ENCODE results near the gene NANOS3. TPM values are rescaled to one million over a fixed set of nuclear protein-coding genes. Genes with fewer than 3 reads are reported as not detected.

NANOS3 gene
- total RNA-seq, 4 donors from 2014 or later, result not detected

DNA sequence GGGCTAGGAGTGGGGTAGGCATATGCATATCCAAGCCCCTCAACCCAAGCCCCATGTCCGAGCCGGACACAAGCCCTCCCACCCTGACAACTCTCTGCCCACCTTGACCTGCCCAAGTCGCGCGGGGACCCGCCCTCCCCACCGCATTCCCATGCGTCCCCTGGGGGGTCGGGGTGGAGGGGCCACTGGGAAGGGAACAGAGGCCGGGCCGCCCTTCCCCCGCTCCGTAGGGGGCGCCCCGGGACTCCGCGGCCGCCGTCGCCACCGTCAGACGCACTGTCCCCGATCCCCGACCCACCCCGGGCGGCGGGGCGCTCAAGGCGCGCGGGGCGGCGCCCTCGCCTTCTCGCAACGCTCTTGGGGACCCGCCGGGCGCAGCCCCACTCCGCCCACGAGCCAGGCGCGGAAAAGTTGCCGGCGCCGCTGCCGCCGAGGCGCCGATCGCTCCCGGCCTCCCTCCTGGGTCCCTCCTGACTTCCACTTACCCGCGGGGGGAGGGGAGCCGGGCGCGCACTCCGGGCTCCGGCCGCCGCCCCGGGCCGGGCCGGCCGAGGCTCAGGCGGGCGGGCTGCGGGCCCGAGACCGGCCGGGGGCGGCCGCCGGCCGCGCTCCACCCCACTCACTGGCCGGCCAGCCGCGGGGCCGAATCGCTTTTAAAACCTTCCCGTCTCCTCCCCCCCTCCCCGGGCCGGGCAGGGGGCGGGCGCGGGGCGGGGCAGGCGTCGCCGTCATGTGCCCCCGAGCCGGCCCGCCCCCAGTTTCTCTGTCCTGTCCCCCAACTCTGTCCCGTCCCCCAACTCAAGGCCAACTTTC lies 34.4 kb upstream of the NANOS3 start:
- intact Hi-C loops (cut with DNase I; ENCODE audit: low total_unique reads), result no loop called here
- peak overlapping the region; percentile 82 to 97 (median 90) for H3K4me3 ChIP-seq
- 0 to 5% methylated on average over 2 to 3 of the region's 95 CpGs for WGBS, 2 donors (ENCODE audit: low coverage in 1 of 2)
- peaks cover 27 to 75% (median 61%) of the 10 kb centered on the region in 4 donors for H3K4me1 ChIP-seq
- peak; percentile 88 for DNase-seq
- no peaks in the 10 kb centered on the region for H3K9me3 ChIP-seq
- in situ Hi-C loops (cut with MboI; ENCODE audit: low pct_ligation_motif_present in 1 of 4, low pct_unique_long_range_greater_than_20kb in 1 of 4, low sequenced_read_pairs in 3 of 4), result no loop called here
- no peaks in the 10 kb centered on the region for H3K27me3 ChIP-seq
- peak overlapping the region; percentile 99 to 100 (median 100) for H3K27ac ChIP-seq
- H3K36me3 ChIP-seq, result no peaks in the 10 kb centered on the region
- no peak for TF ChIP-seq EP300 (IDR thresholded peaks at IDR 0.05; ENCODE audit: low read depth)
- TF ChIP-seq POLR2A (IDR thresholded peaks at IDR 0.05), result peak; percentile 60
- TF ChIP-seq POLR2AphosphoS5 (IDR thresholded peaks at IDR 0.05), result peak; percentile 86 to 96 (median 88)
- TF ChIP-seq, protein P1, sequence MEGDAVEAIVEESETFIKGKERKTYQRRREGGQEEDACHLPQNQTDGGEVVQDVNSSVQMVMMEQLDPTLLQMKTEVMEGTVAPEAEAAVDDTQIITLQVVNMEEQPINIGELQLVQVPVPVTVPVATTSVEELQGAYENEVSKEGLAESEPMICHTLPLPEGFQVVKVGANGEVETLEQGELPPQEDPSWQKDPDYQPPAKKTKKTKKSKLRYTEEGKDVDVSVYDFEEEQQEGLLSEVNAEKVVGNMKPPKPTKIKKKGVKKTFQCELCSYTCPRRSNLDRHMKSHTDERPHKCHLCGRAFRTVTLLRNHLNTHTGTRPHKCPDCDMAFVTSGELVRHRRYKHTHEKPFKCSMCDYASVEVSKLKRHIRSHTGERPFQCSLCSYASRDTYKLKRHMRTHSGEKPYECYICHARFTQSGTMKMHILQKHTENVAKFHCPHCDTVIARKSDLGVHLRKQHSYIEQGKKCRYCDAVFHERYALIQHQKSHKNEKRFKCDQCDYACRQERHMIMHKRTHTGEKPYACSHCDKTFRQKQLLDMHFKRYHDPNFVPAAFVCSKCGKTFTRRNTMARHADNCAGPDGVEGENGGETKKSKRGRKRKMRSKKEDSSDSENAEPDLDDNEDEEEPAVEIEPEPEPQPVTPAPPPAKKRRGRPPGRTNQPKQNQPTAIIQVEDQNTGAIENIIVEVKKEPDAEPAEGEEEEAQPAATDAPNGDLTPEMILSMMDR (IDR thresholded peaks at IDR 0.05), result peak in 1 of 5 experiments; percentile 10

DNA sequence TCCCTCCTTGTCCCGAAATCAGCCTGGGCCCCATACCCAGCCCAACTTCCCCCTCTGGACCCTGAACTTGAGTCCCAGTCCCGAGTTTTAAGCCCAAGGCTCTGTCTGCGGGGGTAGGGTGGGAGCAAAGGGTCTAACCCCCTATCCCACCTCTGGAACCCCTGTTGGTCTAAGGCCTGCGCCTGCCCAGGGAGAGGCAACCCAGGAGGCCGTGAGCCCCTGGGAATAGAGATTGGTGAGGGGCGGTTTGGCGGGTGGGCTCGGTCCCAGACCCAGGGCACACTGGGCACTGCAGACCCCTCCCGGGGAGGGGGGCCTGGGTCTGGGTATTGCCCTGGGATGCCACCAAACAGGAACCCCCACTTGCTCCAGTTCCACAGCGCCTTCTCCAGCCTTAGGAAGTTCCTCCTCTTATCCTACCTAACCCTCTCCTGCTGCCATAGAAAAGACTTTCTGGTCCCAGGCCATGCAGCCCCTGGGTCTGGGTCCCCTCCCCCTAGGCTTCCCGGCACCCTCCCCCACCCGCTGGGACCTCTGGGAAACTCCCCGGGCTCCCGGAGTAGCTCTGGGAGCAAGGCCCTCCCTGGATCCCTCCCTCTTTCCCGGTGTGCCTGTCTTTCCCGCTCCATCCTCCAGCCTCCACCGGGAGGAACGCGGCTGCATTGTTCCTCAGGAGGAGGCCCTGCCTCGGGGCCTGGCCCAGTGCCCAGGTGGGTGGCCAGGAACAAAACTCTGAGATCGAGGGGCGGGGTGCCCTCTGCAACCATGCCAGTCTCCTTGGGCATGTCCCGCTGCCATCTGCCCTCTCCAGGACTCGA lies 33.6 kb upstream of the NANOS3 start:
- intact Hi-C loops (cut with DNase I; ENCODE audit: low total_unique reads), result no loop called here
- Histone ChIP-seq H3K27me3 (no peaks in the 10 kb centered on the region), H3K36me3 (no peaks in the 10 kb centered on the region), H3K4me3 (peak overlapping the region; percentile 45 to 97 (median 82)), H3K4me1 (peaks cover 31 to 74% (median 61%) of the 10 kb centered on the region in 4 donors), H3K9me3 (no peaks in the 10 kb centered on the region), H3K27ac (peak overlapping the region; percentile 99 to 100 (median 100))
- TF ChIP-seq, protein P1 (IDR thresholded peaks at IDR 0.05), result no peak
- TF ChIP-seq EP300 (IDR thresholded peaks at IDR 0.05; ENCODE audit: low read depth) (peak; percentile 39), POLR2AphosphoS5 (IDR thresholded peaks at IDR 0.05) (peak in 2 of 3 donors; percentile 24 to 50), POLR2A (IDR thresholded peaks at IDR 0.05) (no peak)
- peak; percentile 75 for DNase-seq
- in situ Hi-C loops (cut with MboI; ENCODE audit: low pct_ligation_motif_present in 1 of 4, low pct_unique_long_range_greater_than_20kb in 1 of 4, low sequenced_read_pairs in 3 of 4), result no loop called here
- 0 to 13% methylated on average over 4 to 19 of the region's 24 CpGs for WGBS, 2 donors (ENCODE audit: low coverage in 1 of 2)

DNA sequence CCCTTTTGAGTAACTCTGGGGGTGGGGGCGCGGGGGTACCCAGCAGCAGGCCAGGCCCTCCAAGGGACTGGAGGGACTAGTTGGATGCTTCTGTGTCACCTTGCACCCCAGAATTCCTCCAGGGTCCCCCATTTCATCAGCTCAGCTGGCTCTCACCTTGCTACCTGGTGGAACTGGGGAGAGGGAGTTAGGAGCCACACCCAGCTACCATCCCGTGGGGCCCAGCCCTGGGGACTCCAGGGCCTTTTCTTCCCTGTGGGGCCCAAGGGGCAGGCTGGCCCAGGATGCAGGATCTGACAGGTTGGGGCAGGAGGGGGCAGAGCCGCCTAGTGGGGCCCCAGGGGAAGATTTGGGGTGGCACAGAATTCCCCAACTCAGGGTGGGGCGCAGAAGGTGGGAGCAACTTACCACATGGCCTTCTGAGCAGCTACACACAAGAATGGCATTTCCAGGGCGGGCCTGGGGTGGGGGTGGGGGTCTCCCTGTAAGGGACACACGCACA lies 32.8 kb upstream of the NANOS3 start:
- DNase-seq, result no peak
- intact Hi-C loops (cut with DNase I; ENCODE audit: low total_unique reads) (no loop called here), in situ Hi-C loops (cut with MboI; ENCODE audit: low pct_ligation_motif_present in 1 of 4, low pct_unique_long_range_greater_than_20kb in 1 of 4, low sequenced_read_pairs in 3 of 4) (no loop called here)
- no peak overlapping the region for H3K4me3 ChIP-seq
- WGBS, 2 donors (ENCODE audit: low coverage in 1 of 2), result 57% methylated on average over 7 of the region's 7 CpGs; no CpG with 5 or more reads in 1 of the 2 donors
- peaks cover 33 to 74% (median 57%) of the 10 kb centered on the region in 4 donors for H3K4me1 ChIP-seq
- TF ChIP-seq POLR2A (IDR thresholded peaks at IDR 0.05) (no peak), POLR2AphosphoS5 (IDR thresholded peaks at IDR 0.05) (no peak), EP300 (IDR thresholded peaks at IDR 0.05; ENCODE audit: low read depth) (no peak)
- TF ChIP-seq, protein P1 (IDR thresholded peaks at IDR 0.05), result no peak
- H3K36me3 ChIP-seq, result no peaks in the 10 kb centered on the region
- no peaks in the 10 kb centered on the region for H3K9me3 ChIP-seq
- peak overlapping the region; percentile 99 to 100 (median 100) for H3K27ac ChIP-seq
- H3K27me3 ChIP-seq, result no peaks in the 10 kb centered on the region

Data from transverse colon (tissue), 4 donors.